Gastrocnemius medialis (tissue), 4 donors: ENCODE measurements around the gene NF2. TPM values are rescaled to one million over a fixed set of nuclear protein-coding genes. Genes with fewer than 3 reads are reported as not detected.
A peak's percentile ranks its signal among the peaks of the same experiment; 100 is the strongest.
"Not testable (repeated sequence)": the region's sequence is repeated elsewhere in the genome, so short reads cannot be mapped to it uniquely, and the experiment has no call there.

ENCODE experiments used
- ATAC-seq, 2 donors: fragments of 150-250 bp; one replicate each; pipeline ENCODE4 v1.9.1; 2016
- DNase-seq, 2 donors: peaks; one replicate each; pipeline ENCODE4 v3.0.0-alpha.2; 2019
- H3K27ac ChIP-seq, 4 donors: fragments of 200-600 bp; sonication (generic); 1 replicate in 1 of 4; 2 replicates in 3 of 4; pipeline ENCODE4 v1.5.1; 2016 to 2018; ENCODE audit warnings: mild to moderate bottlenecking in 2 of 4, moderate library complexity in 1 of 4
- H3K27me3 ChIP-seq, 3 donors: fragments of 200-600 bp; sonication (generic) in 2 of 3; 1 replicate in 1 of 3; 2 replicates in 2 of 3; pipeline versions ENCODE4 v1.5.1 to v1.6.0; 2016 to 2019; ENCODE audit warnings: mild to moderate bottlenecking in 1 of 3, moderate library complexity in 1 of 3
- H3K36me3 ChIP-seq, 2 donors: fragments of 200-600 bp; sonication (generic) in 1 of 2; one replicate each; pipeline ENCODE4 v1.5.1; 2017 to 2018
- H3K4me1 ChIP-seq, 2 donors: fragments of 200-600 bp; sonication (generic) in 1 of 2; one replicate each; pipeline ENCODE4 v1.5.1; 2016 to 2017; ENCODE audit warnings: mild to moderate bottlenecking in 2 of 2
- H3K4me3 ChIP-seq, 4 donors: fragments of 200-600 bp; sonication (generic) in 3 of 4; 1 replicate in 1 of 4; 2 replicates in 3 of 4; pipeline ENCODE4 v1.5.1; 2016 to 2019; ENCODE audit warnings: mild to moderate bottlenecking in 2 of 4
- H3K9me3 ChIP-seq, 3 donors: fragments of 200-600 bp; sonication (generic) in 2 of 3; 1 replicate in 1 of 3; 2 replicates in 2 of 3; pipeline ENCODE4 v1.5.1; 2016 to 2019
- CTCF ChIP-seq, 5 experiments: fragments of 450-650 bp in 3 of 5; fragments of 200-600 bp in 2 of 5; sonication (generic) in 2 of 5; IDR thresholded peaks in 4 of 5; conservative IDR thresholded peaks in 1 of 5; 1 replicate in 4 of 5; 2 replicates in 1 of 5; pipeline ENCODE4 v1.5.1; 2016 to 2019; ENCODE audit warnings: antibody characterized with exemption in 5 of 5, mild to moderate bottlenecking in 3 of 5, moderate library complexity in 3 of 5
- POLR2A ChIP-seq, 2 donors: fragments of 450-650 bp; IDR thresholded peaks; one replicate each; pipeline ENCODE4 v1.6.1; 2017; ENCODE audit warnings: antibody characterized with exemption in 2 of 2, mild to moderate bottlenecking in 2 of 2, moderate library complexity in 2 of 2
- in situ Hi-C, 4 donors: fragments of 200-750 bp; cut with MboI; loops; one replicate each; pipeline versions ENCODE4 v1.15.0 to v1.8.0; 2017; ENCODE audit warnings: low sequenced_read_pairs in 4 of 4
- intact Hi-C: fragments of 100-400 bp; cut with DNase I; formaldehyde crosslinking; loops from one replicate; pipeline ENCODE4 v1.15.1; 2023; ENCODE audit warnings: low total_unique reads
- total RNA-seq, 4 donors: library from RNA; depleted of rRNA; stranded (reverse); fragments of >200 nt; gene quantifications; one replicate each; pipeline versions ENCODE4 v1.1.0 to v1.2.3, GENCODE V29; 2016

NF2 gene
- total RNA-seq, 4 donors from 2014 or later = 34.7 to 66.3 (median 48.2) TPM

- intact Hi-C loops (no loop called here), in situ Hi-C loops (no loop called here)
- H3K4me1 ChIP-seq = no peaks in the 10 kb centered on the region
- H3K36me3 ChIP-seq = no peaks in the 10 kb centered on the region
- H3K27me3 ChIP-seq = no peaks in the 10 kb centered on the region
- no peak overlapping the region for H3K27ac ChIP-seq
- TF ChIP-seq POLR2A (IDR thresholded peaks at IDR 0.05) (no peak), CTCF (IDR thresholded peaks at IDR 0.05 in 4 of 5, conservative IDR thresholded peaks at IDR 0.05 in 1 of 5) (no peak)
- ATAC-seq (no peak), DNase-seq (no peak)
- H3K9me3 ChIP-seq = no peaks in the 10 kb centered on the region
- H3K4me3 ChIP-seq = no peak overlapping the region
These were observed 7.0 kb upstream of the NF2 start for GRCh38 chr22:29596408-29596807.

GRCh38 chr22:29597871-29598683 is 5.4 kb upstream of the NF2 start:
- H3K27ac ChIP-seq, H3K4me1 ChIP-seq, intact Hi-C loops, H3K4me3 ChIP-seq, H3K27me3 ChIP-seq, H3K9me3 ChIP-seq, ATAC-seq, DNase-seq, in situ Hi-C loops, H3K36me3 ChIP-seq: not testable (repeated sequence)

GRCh38 chr22:29598684-29599020 is 4.8 kb upstream of the NF2 start:
- H3K4me1 ChIP-seq = no peaks in the 10 kb centered on the region
- no peaks in the 10 kb centered on the region for H3K9me3 ChIP-seq
- no peak overlapping the region for H3K4me3 ChIP-seq
- in situ Hi-C loops = no loop called here
- no peak overlapping the region for H3K27ac ChIP-seq
- no peak for ATAC-seq
- TF ChIP-seq CTCF (IDR thresholded peaks at IDR 0.05 in 4 of 5, conservative IDR thresholded peaks at IDR 0.05 in 1 of 5) = no peak
- TF ChIP-seq POLR2A (IDR thresholded peaks at IDR 0.05) = no peak
- intact Hi-C loops = no loop called here
- DNase-seq = no peak
- no peaks in the 10 kb centered on the region for H3K36me3 ChIP-seq
- no peaks in the 10 kb centered on the region for H3K27me3 ChIP-seq

- ATAC-seq (peak in 1 of 2 donors; percentile 8), DNase-seq (peak in 1 of 2 donors; percentile 11)
- peaks cover 11 to 16% of the 10 kb centered on the region in 2 donors for H3K4me1 ChIP-seq
- H3K27me3 ChIP-seq = no peaks in the 10 kb centered on the region
- peak overlapping the region; percentile 94 to 99 (median 96) for H3K4me3 ChIP-seq
- no peaks in the 10 kb centered on the region for H3K9me3 ChIP-seq
- TF ChIP-seq CTCF (IDR thresholded peaks at IDR 0.05 in 4 of 5, conservative IDR thresholded peaks at IDR 0.05 in 1 of 5) (no peak), POLR2A (IDR thresholded peaks at IDR 0.05) (no peak)
- in situ Hi-C loops = no loop called here
- intact Hi-C loops = loop anchor here (2.0 to 10.0 kb wide), 3 partner anchors 51 to 802 kb away; partner anchors contain the start of genes THOC5 and XBP1
- H3K36me3 ChIP-seq = no peaks in the 10 kb centered on the region
- peak overlapping the region; percentile 97 to 99 (median 98) for H3K27ac ChIP-seq
These were observed 585 bp downstream of the NF2 start for GRCh38 chr22:29604076-29604360.

- no peak overlapping the region for H3K4me3 ChIP-seq
- ATAC-seq (no peak), DNase-seq (no peak)
- H3K27me3 ChIP-seq = no peaks in the 10 kb centered on the region
- peaks cover 11 to 16% of the 10 kb centered on the region in 2 donors for H3K4me1 ChIP-seq
- TF ChIP-seq CTCF (IDR thresholded peaks at IDR 0.05 in 4 of 5, conservative IDR thresholded peaks at IDR 0.05 in 1 of 5) = no peak
- no peak for TF ChIP-seq POLR2A (IDR thresholded peaks at IDR 0.05)
- intact Hi-C loops = loop anchor here (2.0 to 10.0 kb wide), 2 partner anchors 53 to 239 kb away; partner anchors contain the start of gene THOC5
- no peaks in the 10 kb centered on the region for H3K9me3 ChIP-seq
- in situ Hi-C loops = no loop called here
- H3K27ac ChIP-seq = no peak overlapping the region
- no peaks in the 10 kb centered on the region for H3K36me3 ChIP-seq
These were observed 2.1 kb downstream of the NF2 start for GRCh38 chr22:29605527-29605850.
